Measurements from ENCODE around the gene CNTNAP2.

Gene CNTNAP2

DNA sequence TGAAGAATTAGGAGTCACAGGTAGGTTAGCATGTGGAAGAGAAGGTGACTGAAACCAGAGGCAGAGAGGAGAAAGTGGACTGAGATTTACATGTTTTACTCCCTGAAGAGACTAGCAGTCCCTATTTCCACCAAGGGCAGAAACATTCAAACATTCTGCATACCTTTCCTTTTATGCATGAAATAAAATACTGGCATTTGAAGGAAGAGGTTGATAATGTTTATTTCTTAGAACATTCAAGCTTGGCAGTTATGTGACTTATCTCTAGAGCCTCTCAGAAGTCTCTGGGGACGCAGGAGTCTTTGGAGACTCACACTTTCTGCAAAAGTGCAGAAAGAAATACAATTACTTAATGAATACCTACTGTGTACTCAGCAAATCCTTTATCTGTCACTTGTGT, 1966.8 kb downstream of the CNTNAP2 start:
- no peak overlapping the region for H3K4me3 ChIP-seq (ENCODE audit: low read depth, low read length)
- TF ChIP-seq, protein P1, sequence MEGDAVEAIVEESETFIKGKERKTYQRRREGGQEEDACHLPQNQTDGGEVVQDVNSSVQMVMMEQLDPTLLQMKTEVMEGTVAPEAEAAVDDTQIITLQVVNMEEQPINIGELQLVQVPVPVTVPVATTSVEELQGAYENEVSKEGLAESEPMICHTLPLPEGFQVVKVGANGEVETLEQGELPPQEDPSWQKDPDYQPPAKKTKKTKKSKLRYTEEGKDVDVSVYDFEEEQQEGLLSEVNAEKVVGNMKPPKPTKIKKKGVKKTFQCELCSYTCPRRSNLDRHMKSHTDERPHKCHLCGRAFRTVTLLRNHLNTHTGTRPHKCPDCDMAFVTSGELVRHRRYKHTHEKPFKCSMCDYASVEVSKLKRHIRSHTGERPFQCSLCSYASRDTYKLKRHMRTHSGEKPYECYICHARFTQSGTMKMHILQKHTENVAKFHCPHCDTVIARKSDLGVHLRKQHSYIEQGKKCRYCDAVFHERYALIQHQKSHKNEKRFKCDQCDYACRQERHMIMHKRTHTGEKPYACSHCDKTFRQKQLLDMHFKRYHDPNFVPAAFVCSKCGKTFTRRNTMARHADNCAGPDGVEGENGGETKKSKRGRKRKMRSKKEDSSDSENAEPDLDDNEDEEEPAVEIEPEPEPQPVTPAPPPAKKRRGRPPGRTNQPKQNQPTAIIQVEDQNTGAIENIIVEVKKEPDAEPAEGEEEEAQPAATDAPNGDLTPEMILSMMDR (IDR thresholded peaks at IDR 0.05; ENCODE audit: low read depth, low read length) = no peak

DNA sequence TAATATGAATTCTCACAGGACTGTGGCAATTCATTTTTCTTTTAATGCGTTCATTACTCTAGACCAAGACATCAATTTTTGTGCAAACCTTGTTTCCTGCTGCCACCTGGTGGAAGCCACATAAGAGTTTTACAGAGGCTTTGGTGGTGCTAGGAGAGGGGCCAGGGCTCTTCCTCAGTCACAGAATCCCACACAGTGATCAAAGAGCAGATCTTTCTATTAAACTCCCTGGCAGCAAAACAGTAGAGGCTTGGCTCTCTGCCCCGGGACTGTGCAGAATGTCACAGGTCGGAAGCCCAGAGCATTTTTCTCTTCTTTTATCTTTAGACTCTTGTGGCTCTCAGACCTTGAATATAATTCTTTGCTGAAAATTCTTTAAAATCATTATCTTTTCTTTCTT, 1967.5 kb downstream of the CNTNAP2 start:
- TF ChIP-seq, protein P1 (IDR thresholded peaks at IDR 0.05; ENCODE audit: low read depth, low read length) = no peak
- no peak overlapping the region for H3K4me3 ChIP-seq (ENCODE audit: low read depth, low read length)

DNA sequence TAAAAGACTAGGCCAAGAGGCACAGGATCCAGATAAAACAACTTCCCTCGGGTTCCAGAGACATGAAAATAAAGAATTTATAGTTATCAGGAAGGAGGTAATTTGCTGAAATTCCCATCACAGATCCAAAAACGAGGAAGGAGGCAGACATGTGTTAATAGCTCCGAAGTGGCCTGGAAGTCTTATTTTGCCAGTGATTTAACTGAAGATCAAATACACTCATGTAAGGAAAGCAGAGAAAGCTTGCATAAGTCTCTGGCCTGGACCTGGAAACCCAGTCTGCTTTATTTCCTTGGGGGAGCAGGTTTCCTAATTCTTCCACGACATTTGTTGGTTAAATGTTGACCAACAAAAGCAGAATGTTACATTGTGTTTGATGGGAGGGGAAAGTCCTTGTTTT, 1975.3 kb downstream of the CNTNAP2 start:
- TF ChIP-seq, protein P1 (IDR thresholded peaks at IDR 0.05; ENCODE audit: low read depth, low read length) = no peak
- no peak overlapping the region for H3K4me3 ChIP-seq (ENCODE audit: low read depth, low read length)

DNA sequence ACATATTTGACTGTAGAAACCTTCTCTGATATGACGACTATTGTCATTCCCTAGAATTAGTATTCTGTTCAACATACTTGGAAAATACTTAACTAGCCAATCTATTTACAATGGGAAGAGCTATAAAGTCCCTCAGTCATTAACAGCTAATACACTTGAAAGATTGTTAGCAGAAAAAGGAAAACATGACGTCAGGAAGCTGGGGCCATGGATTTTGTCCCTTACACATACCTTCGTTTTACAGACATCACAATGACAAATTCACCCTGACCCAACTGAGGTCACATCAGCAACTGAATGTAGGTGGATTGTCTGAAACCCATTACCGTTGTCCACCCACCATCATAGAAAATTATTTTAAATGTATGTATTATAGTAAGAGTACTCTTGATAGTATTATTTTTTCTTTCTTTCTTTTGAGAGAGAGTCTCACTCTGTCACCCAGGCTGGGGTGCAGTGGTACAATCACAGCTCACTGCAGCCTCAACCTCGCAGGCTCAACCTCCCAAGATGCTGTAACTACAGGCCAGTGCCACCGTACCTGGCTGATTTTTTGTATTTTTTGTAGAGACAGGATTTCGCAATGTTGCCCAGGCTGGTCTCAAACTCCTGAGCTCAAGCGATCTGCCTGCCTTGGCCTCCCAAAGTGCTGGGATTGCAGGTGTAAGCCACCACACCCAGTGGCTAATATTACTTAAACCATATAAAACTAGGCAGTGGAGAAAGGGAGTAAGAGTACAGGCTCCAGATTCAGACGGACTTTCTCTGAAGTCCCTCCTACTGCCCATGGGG, 1977.0 kb downstream of the CNTNAP2 start:
- H3K4me3 ChIP-seq (ENCODE audit: low read depth, low read length) = no peak overlapping the region
- TF ChIP-seq, protein P1 (IDR thresholded peaks at IDR 0.05; ENCODE audit: low read depth, low read length) = no peak

DNA sequence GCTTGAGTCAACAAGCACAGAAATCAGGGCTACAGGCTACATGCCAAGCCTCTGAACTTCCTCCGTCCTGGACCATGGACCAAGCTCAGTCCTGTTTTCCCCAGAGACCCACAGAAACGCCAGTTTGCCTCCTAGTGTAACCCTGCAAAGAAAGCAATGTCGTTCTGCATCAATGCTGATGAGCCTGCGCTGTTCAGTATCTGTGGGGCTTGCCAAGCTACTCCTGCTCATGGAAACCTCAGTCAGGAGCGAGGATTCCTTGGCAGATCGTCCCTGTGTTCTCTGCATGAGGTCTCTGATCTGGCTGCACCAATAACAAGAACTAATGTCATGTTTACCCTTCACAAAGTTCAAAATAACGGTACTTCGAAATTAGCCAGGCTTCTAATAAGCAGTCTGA, 1978.5 kb downstream of the CNTNAP2 start:
- no peak overlapping the region for H3K4me3 ChIP-seq (ENCODE audit: low read depth, low read length)
- TF ChIP-seq, protein P1 (IDR thresholded peaks at IDR 0.05; ENCODE audit: low read depth, low read length) = no peak

DNA sequence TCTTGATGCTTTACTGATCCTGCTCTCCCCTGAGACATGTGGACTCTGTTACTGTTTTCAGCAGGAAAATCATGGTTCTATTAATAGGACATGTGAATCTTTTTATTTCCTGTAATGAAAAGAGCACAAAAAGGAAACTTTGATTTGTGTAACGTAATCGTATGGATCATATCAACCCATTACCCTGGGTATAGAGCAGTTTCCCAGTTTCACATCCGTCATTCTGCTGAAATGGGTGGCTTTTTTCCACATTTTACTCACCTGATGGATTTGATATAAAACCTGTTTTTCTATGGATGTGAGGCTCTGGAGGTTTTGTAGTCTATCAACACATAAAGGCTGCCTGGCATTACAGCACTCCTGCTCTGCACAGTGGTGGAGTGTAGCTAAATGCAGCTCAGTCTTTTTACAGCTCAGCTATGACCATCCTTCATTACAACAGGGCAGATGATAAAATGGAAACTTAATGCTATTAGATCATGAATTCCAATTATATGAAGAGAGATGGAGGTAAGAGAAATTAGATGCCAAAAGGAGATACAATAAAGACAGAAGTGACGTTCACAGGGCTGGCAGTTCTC, 1987.6 kb downstream of the CNTNAP2 start:
- H3K4me3 ChIP-seq (ENCODE audit: low read depth, low read length) = no peak overlapping the region
- TF ChIP-seq, protein P1 (IDR thresholded peaks at IDR 0.05; ENCODE audit: low read depth, low read length) = no peak

DNA sequence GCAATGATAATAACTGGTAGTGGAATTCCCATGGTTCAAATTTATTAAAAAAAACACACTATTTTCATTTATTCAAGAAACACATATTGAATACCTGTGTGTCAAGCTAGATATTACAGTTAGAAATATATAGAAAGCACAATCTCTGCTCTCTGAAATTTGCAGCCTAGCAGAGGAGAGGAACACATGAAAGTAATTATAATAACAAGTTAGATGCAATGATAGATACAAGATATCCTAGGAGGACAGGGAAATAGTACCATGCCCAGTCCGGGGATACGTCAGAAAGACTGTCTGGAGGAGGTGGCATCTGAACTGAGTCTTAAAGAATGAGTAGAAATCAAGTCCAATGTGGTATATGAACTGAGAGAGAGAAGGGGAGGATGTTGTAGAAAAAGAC, 1988.3 kb downstream of the CNTNAP2 start:
- no peak overlapping the region for H3K4me3 ChIP-seq (ENCODE audit: low read depth, low read length)
- TF ChIP-seq, protein P1 (IDR thresholded peaks at IDR 0.05; ENCODE audit: low read depth, low read length) = no peak

Measured in WI38 (cell line).